Esophagus (tissue), 2 donors: ENCODE measurements around the gene ZNF780A. TPM values are rescaled to one million over a fixed set of nuclear protein-coding genes. Genes with fewer than 3 reads are reported as not detected.
"Not testable (repeated sequence)": the region's sequence is repeated elsewhere in the genome, so short reads cannot be mapped to it uniquely, and the experiment has no call there.

ENCODE experiments used
- H3K27ac ChIP-seq, 2 donors: one replicate each; pipeline ENCODE4 v1.5.1; 2013; ENCODE audit warnings: low read depth in 2 of 2, mild to moderate bottlenecking in 2 of 2, inconsistent platforms in 1 of 2, low read length in 1 of 2, moderate library complexity in 1 of 2
- H3K27me3 ChIP-seq, 2 donors: one replicate each; pipeline ENCODE4 v1.6.1; 2013; ENCODE audit warnings: low read length in 2 of 2, control low read depth in 1 of 2, mild to moderate bottlenecking in 1 of 2; ENCODE audit not compliant: insufficient read depth in 2 of 2, control insufficient read depth in 1 of 2
- H3K36me3 ChIP-seq, 2 donors: one replicate each; pipeline ENCODE4 v1.6.1; 2013; ENCODE audit warnings: low read length in 1 of 2; ENCODE audit not compliant: control insufficient read depth in 2 of 2, insufficient read depth in 2 of 2
- H3K4me1 ChIP-seq, 2 donors: one replicate each; pipeline ENCODE4 v1.6.1; 2013; ENCODE audit warnings: low read length in 1 of 2; ENCODE audit not compliant: control insufficient read depth in 2 of 2, insufficient read depth in 2 of 2
- H3K4me3 ChIP-seq, 2 donors: one replicate each; pipeline ENCODE4 v1.5.1; 2013; ENCODE audit warnings: low read length in 2 of 2, mild to moderate bottlenecking in 2 of 2, low read depth in 1 of 2, moderate library complexity in 1 of 2
- H3K9me3 ChIP-seq, 2 donors: one replicate each; pipeline ENCODE4 v1.6.1; 2013; ENCODE audit warnings: mild to moderate bottlenecking in 2 of 2, low read depth in 1 of 2, low read length in 1 of 2, moderate library complexity in 1 of 2; ENCODE audit not compliant: control insufficient read depth in 2 of 2, insufficient read depth in 1 of 2
- WGBS, 2 donors: extraction: QIAGEN DNeasy Blood & Tissue Kit; methylation state at CpG; one replicate each; pipeline ENCODE4 v1.1.7; 2013; 5-methylcytosine and 5-hydroxymethylcytosine counted together
- polyA plus RNA-seq, 2 donors: library from polyadenylated mRNA; stranded (reverse); fragments of 200-250 nt; gene quantifications; one replicate each; pipeline ENCODE4 v1.2.3, GENCODE V29; 2013
- donor health status: healthy with polysubstance abuse.
- donor health status: Bipolar disorder and iron deficiency.

Gene ZNF780A
- polyA plus RNA-seq, 2 donors, result 17.7 to 20.9 TPM

GRCh38 chr19:40118638-40119037 lies 27.9 kb upstream of the ZNF780A start:
- not testable (repeated sequence) for H3K27ac ChIP-seq, H3K4me1 ChIP-seq, H3K4me3 ChIP-seq, H3K27me3 ChIP-seq, H3K9me3 ChIP-seq, H3K36me3 ChIP-seq
- WGBS, 2 donors, result 83 to 91% methylated on average over 10 to 11 of the region's 25 CpGs

DNA sequence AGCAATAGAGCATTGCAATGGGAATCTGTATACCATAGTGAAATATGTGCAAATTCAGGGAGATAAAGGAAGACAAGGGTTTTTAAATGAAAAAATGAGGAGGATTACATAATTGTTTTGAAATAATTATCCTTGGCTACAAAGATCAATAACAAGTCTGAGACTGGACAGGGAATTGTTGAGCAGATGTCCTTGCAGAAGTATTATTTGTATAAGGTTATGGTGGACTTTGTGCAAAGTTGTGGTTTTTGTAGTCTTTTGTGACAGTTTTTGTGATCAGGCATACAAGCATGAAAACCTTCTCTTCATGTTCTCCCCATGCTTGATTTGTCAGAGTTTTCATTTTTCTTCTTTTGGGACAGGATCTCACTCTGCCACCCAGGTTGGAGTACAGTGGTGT lies 25.3 kb upstream of the ZNF780A start:
- no peaks in the 10 kb centered on the region for H3K27me3 ChIP-seq
- no peaks in the 10 kb centered on the region for H3K4me1 ChIP-seq
- H3K36me3 ChIP-seq, result no peaks in the 10 kb centered on the region
- H3K27ac ChIP-seq, result no peak overlapping the region
- no peaks in the 10 kb centered on the region for H3K9me3 ChIP-seq
- no peak overlapping the region for H3K4me3 ChIP-seq

- not testable (repeated sequence) for H3K27ac ChIP-seq, H3K4me3 ChIP-seq, H3K36me3 ChIP-seq, H3K9me3 ChIP-seq, H3K4me1 ChIP-seq, H3K27me3 ChIP-seq
- WGBS, 2 donors, result 92 to 94% methylated on average over 1 to 3 of the region's 6 CpGs
Observed at GRCh38 chr19:40114119-40114518, 23.4 kb upstream of the ZNF780A start.

DNA sequence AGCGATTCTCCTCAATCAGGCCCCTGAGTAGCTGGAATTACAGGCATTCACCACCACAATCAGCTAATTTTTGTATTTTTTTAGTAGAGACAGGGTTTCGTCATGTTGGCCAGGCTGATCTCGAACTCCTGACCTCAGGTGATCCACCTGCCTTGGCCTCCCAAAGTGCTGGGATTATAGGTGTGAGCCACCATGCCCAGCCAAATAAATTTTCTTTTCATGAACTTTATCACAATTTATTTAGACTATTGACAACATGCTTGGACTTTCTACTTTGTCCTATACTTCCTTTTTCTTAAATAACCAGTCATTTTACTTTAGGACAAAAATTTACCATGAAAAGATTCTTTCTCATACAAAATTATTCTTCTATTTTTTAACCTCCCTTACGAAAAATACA lies 21.5 kb upstream of the ZNF780A start:
- not testable (repeated sequence) for H3K36me3 ChIP-seq, H3K4me3 ChIP-seq, H3K27me3 ChIP-seq, H3K4me1 ChIP-seq, H3K27ac ChIP-seq, H3K9me3 ChIP-seq
- 57 to 61% methylated on average over 4 of the region's 4 CpGs for WGBS, 2 donors

- no peak overlapping the region for H3K27ac ChIP-seq
- H3K4me1 ChIP-seq, result no peaks in the 10 kb centered on the region
- 60 to 67% methylated on average over 2 of the region's 2 CpGs for WGBS, 2 donors
- no peaks in the 10 kb centered on the region for H3K9me3 ChIP-seq
- no peak overlapping the region for H3K4me3 ChIP-seq
- no peaks in the 10 kb centered on the region for H3K27me3 ChIP-seq
- H3K36me3 ChIP-seq, result no peaks in the 10 kb centered on the region
Observed at GRCh38 chr19:40110570-40110969, 19.8 kb upstream of the ZNF780A start.

GRCh38 chr19:40104754-40105153 lies 14.0 kb upstream of the ZNF780A start:
- Histone ChIP-seq H3K27me3 (no peaks in the 10 kb centered on the region), H3K9me3 (no peaks in the 10 kb centered on the region), H3K4me1 (no peaks in the 10 kb centered on the region), H3K27ac (no peak overlapping the region), H3K4me3 (no peak overlapping the region), H3K36me3 (no peaks in the 10 kb centered on the region)
- WGBS, 2 donors, result 46 to 53% methylated on average over 1 of the region's 1 CpG

DNA sequence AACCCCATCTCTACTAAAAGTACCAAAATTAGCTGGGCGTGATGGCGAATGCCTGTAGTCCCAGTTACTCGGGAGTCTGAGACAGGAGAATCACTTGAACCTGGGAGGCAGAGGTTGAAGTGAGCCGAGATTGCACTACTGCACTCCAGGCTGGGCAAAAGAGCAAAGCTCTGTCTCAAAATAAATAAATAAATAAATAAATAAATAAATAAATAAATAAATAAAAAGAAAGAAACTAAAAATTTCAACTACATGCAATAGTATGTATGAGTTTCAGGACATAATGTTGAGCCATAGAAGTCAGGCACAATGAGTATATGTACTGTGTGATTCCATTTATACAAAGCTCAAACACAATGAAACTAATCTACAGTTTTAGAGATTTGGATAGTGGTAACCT lies 12.9 kb upstream of the ZNF780A start:
- Histone ChIP-seq H3K4me3 (no peak overlapping the region), H3K27ac (no peak overlapping the region), H3K4me1 (no peaks in the 10 kb centered on the region), H3K9me3 (no peaks in the 10 kb centered on the region), H3K36me3 (no peaks in the 10 kb centered on the region), H3K27me3 (no peaks in the 10 kb centered on the region)
- WGBS, 2 donors, result 86 to 93% methylated on average over 4 of the region's 4 CpGs

- no peak overlapping the region for H3K4me3 ChIP-seq
- 78 to 83% methylated on average over 1 of the region's 1 CpG for WGBS, 2 donors
- no peaks in the 10 kb centered on the region for H3K36me3 ChIP-seq
- H3K4me1 ChIP-seq, result no peaks in the 10 kb centered on the region
- H3K27ac ChIP-seq, result no peak overlapping the region
- no peaks in the 10 kb centered on the region for H3K9me3 ChIP-seq
- H3K27me3 ChIP-seq, result no peaks in the 10 kb centered on the region
Observed at GRCh38 chr19:40101813-40102212, 11.1 kb upstream of the ZNF780A start.

GRCh38 chr19:40093416-40093815 lies 2.7 kb upstream of the ZNF780A start:
- Histone ChIP-seq H3K36me3 (no peaks in the 10 kb centered on the region), H3K27me3 (peaks cover 0 to 2% of the 10 kb centered on the region in 2 donors), H3K27ac (no peak overlapping the region), H3K9me3 (no peaks in the 10 kb centered on the region), H3K4me1 (no peaks in the 10 kb centered on the region), H3K4me3 (no peak overlapping the region)
- 91 to 95% methylated on average over 1 of the region's 1 CpG for WGBS, 2 donors

- Histone ChIP-seq H3K36me3 (no peaks in the 10 kb centered on the region), H3K27ac (peak overlapping the region; percentile 93 to 94), H3K4me1 (no peaks in the 10 kb centered on the region), H3K27me3 (peaks cover 0 to 2% of the 10 kb centered on the region in 2 donors), H3K9me3 (no peaks in the 10 kb centered on the region), H3K4me3 (peak overlapping the region; percentile 88)
- WGBS, 2 donors, result 43% methylated on average over 10 of the region's 10 CpGs
Observed at GRCh38 chr19:40091205-40092129, 724 bp upstream of the ZNF780A start.
